ENCODE results near the gene HBM.
"Not testable (repeated sequence)": the region's sequence is repeated elsewhere in the genome, so short reads cannot be mapped to it uniquely, and the experiment has no call there.

GRCh38 chr16:163139-163538 lies 2.6 kb upstream of the HBM start:
- not testable (repeated sequence) for TF ChIP-seq ISL1 (CRISPR knock-in tag; IDR thresholded peaks at IDR 0.05); GLIS3 (CRISPR knock-in tag; IDR thresholded peaks at IDR 0.05); SNAI2 (CRISPR knock-in tag; IDR thresholded peaks at IDR 0.05); POU6F1 (CRISPR knock-in tag; IDR thresholded peaks at IDR 0.05; ENCODE audit: borderline replicate concordance, low read depth); OSR1 (CRISPR knock-in tag; IDR thresholded peaks at IDR 0.05); ESRRG (CRISPR knock-in tag; IDR thresholded peaks at IDR 0.05); RARB (CRISPR knock-in tag; IDR thresholded peaks at IDR 0.05); PPARA (CRISPR knock-in tag; IDR thresholded peaks at IDR 0.05; ENCODE audit: borderline replicate concordance); PATZ1 (CRISPR knock-in tag; IDR thresholded peaks at IDR 0.05; ENCODE audit: borderline replicate concordance)

All from SK-N-SH treated with all-trans-retinoic acid at 6 μM for 48 hours (cell line).